Memory B cell (primary cell): ENCODE results near the gene MAD1L1.

Experiments
- ATAC-seq: fragments of 150-1000 bp; cut with Tn5 transposase; 2 replicates; pipeline ENCODE4 v1.10.0; 2021; ENCODE audit warnings: low read depth, mild to moderate bottlenecking, moderate library complexity
- DNase-seq, 2 donors: peaks; one replicate each; pipeline ENCODE4 v3.0.0; 2022; ENCODE audit warnings: low spot score in 2 of 2
- H3K27ac Mint-ChIP-seq: one replicate; pipeline ENCODE4 v1.8.0; 2022; ENCODE audit warnings: mild to moderate bottlenecking, moderate library complexity, mixed read lengths
- H3K27me3 Mint-ChIP-seq: one replicate; pipeline ENCODE4 v1.8.0; 2022; ENCODE audit warnings: mixed read lengths
- H3K36me3 Mint-ChIP-seq: one replicate; pipeline ENCODE4 v1.8.0; 2022; ENCODE audit warnings: mild to moderate bottlenecking, mixed read lengths
- H3K4me1 Mint-ChIP-seq: one replicate; pipeline ENCODE4 v1.8.0; 2022; ENCODE audit warnings: mixed read lengths
- H3K4me3 Mint-ChIP-seq: one replicate; pipeline ENCODE4 v1.8.0; 2022; ENCODE audit warnings: mild to moderate bottlenecking, moderate library complexity, mixed read lengths
- H3K9me3 Mint-ChIP-seq: one replicate; pipeline ENCODE4 v1.8.0; 2022; ENCODE audit warnings: mixed read lengths

The MAD1L1 gene

GRCh38 chr7:2023877-2024566 is 208.7 kb downstream of the MAD1L1 start:
- Mint-ChIP-seq H3K9me3 (peaks cover 20% of the 10 kb centered on the region), H3K4me1 (peaks cover 22% of the 10 kb centered on the region), H3K27me3 (no peaks in the 10 kb centered on the region), H3K4me3 (no peak overlapping the region), H3K36me3 (peaks cover 28% of the 10 kb centered on the region), H3K27ac (no peak overlapping the region)
- no peak for ATAC-seq
- DNase-seq: no peak

GRCh38 chr7:2022737-2023250 is 210.0 kb downstream of the MAD1L1 start:
- Mint-ChIP-seq H3K4me3 (no peak overlapping the region), H3K36me3 (peaks cover 21% of the 10 kb centered on the region), H3K27ac (no peak overlapping the region), H3K4me1 (peaks cover 29% of the 10 kb centered on the region), H3K9me3 (peaks cover 15% of the 10 kb centered on the region), H3K27me3 (no peaks in the 10 kb centered on the region)
- ATAC-seq: no peak
- no peak for DNase-seq

GRCh38 chr7:2022021-2022409 is 210.7 kb downstream of the MAD1L1 start:
- no peak overlapping the region for H3K4me3 Mint-ChIP-seq
- peaks cover 15% of the 10 kb centered on the region for H3K9me3 Mint-ChIP-seq
- H3K36me3 Mint-ChIP-seq: peaks cover 18% of the 10 kb centered on the region
- ATAC-seq (no peak), DNase-seq (no peak)
- H3K27ac Mint-ChIP-seq: no peak overlapping the region
- H3K4me1 Mint-ChIP-seq: peaks cover 29% of the 10 kb centered on the region
- no peaks in the 10 kb centered on the region for H3K27me3 Mint-ChIP-seq

GRCh38 chr7:2019711-2020511 is 212.8 kb downstream of the MAD1L1 start:
- H3K9me3 Mint-ChIP-seq: peaks cover 6% of the 10 kb centered on the region

GRCh38 chr7:2019461-2019710 is 213.4 kb downstream of the MAD1L1 start:
- Mint-ChIP-seq H3K9me3 (peaks cover 4% of the 10 kb centered on the region), H3K4me3 (peak overlapping the region; percentile 82), H3K36me3 (peaks cover 8% of the 10 kb centered on the region), H3K27me3 (no peaks in the 10 kb centered on the region), H3K27ac (peak overlapping the region; percentile 93), H3K4me1 (peaks cover 27% of the 10 kb centered on the region)
- ATAC-seq: no peak
- DNase-seq: no peak

More at GRCh38 chr7:2019711-2020511, 212.8 kb downstream of the MAD1L1 start:
- ATAC-seq (peak; percentile 88), DNase-seq (peak; percentile 69)
- no peaks in the 10 kb centered on the region for H3K27me3 Mint-ChIP-seq
- H3K27ac Mint-ChIP-seq: peak overlapping the region; percentile 93
- peaks cover 29% of the 10 kb centered on the region for H3K4me1 Mint-ChIP-seq
- peaks cover 11% of the 10 kb centered on the region for H3K36me3 Mint-ChIP-seq
- H3K4me3 Mint-ChIP-seq: peak overlapping the region; percentile 82

- H3K4me1 Mint-ChIP-seq: peaks cover 23% of the 10 kb centered on the region
- peak overlapping the region; percentile 93 for H3K27ac Mint-ChIP-seq
- peak; percentile 30 for ATAC-seq
- no peaks in the 10 kb centered on the region for H3K9me3 Mint-ChIP-seq
- no peak for DNase-seq
- peak overlapping the region; percentile 82 for H3K4me3 Mint-ChIP-seq
- peaks cover 4% of the 10 kb centered on the region for H3K36me3 Mint-ChIP-seq
- H3K27me3 Mint-ChIP-seq: no peaks in the 10 kb centered on the region
Observed at GRCh38 chr7:2018569-2019460, 213.9 kb downstream of the MAD1L1 start.

GRCh38 chr7:2017914-2018568 is 214.7 kb downstream of the MAD1L1 start:
- H3K4me1 Mint-ChIP-seq: peaks cover 23% of the 10 kb centered on the region
- no peaks in the 10 kb centered on the region for H3K9me3 Mint-ChIP-seq
- H3K36me3 Mint-ChIP-seq: peaks cover 9% of the 10 kb centered on the region
- H3K4me3 Mint-ChIP-seq: no peak overlapping the region
- ATAC-seq: no peak
- H3K27ac Mint-ChIP-seq: no peak overlapping the region
- DNase-seq: no peak
- H3K27me3 Mint-ChIP-seq: no peaks in the 10 kb centered on the region

- no peak overlapping the region for H3K4me3 Mint-ChIP-seq
- peaks cover 12% of the 10 kb centered on the region for H3K36me3 Mint-ChIP-seq
- H3K4me1 Mint-ChIP-seq: peaks cover 23% of the 10 kb centered on the region
- H3K27ac Mint-ChIP-seq: peak overlapping the region; percentile 26
- ATAC-seq (no peak), DNase-seq (no peak)
- no peaks in the 10 kb centered on the region for H3K9me3 Mint-ChIP-seq
- no peaks in the 10 kb centered on the region for H3K27me3 Mint-ChIP-seq
Observed at GRCh38 chr7:2017481-2017891, 215.3 kb downstream of the MAD1L1 start.

- H3K27ac Mint-ChIP-seq: peak overlapping the region; percentile 26
- H3K4me3 Mint-ChIP-seq: no peak overlapping the region
- ATAC-seq: no peak
- H3K27me3 Mint-ChIP-seq: no peaks in the 10 kb centered on the region
- H3K36me3 Mint-ChIP-seq: peaks cover 14% of the 10 kb centered on the region
- H3K4me1 Mint-ChIP-seq: peaks cover 23% of the 10 kb centered on the region
- no peaks in the 10 kb centered on the region for H3K9me3 Mint-ChIP-seq
- no peak for DNase-seq
Observed at GRCh38 chr7:2016761-2017480, 215.8 kb downstream of the MAD1L1 start.

GRCh38 chr7:2016021-2016631 is 216.6 kb downstream of the MAD1L1 start:
- DNase-seq (no peak), ATAC-seq (no peak)
- Mint-ChIP-seq H3K36me3 (peaks cover 12% of the 10 kb centered on the region), H3K4me3 (no peak overlapping the region), H3K27ac (peak overlapping the region; percentile 47), H3K27me3 (no peaks in the 10 kb centered on the region), H3K4me1 (peaks cover 20% of the 10 kb centered on the region), H3K9me3 (no peaks in the 10 kb centered on the region)

GRCh38 chr7:2015251-2015871 is 217.4 kb downstream of the MAD1L1 start:
- H3K9me3 Mint-ChIP-seq: no peaks in the 10 kb centered on the region
- H3K27ac Mint-ChIP-seq: peak overlapping the region; percentile 47
- H3K4me3 Mint-ChIP-seq: no peak overlapping the region
- H3K27me3 Mint-ChIP-seq: no peaks in the 10 kb centered on the region
- DNase-seq (no peak), ATAC-seq (no peak)
- H3K36me3 Mint-ChIP-seq: peaks cover 13% of the 10 kb centered on the region
- H3K4me1 Mint-ChIP-seq: peaks cover 15% of the 10 kb centered on the region

GRCh38 chr7:2014391-2015241 is 218.1 kb downstream of the MAD1L1 start:
- DNase-seq: no peak
- H3K27me3 Mint-ChIP-seq: no peaks in the 10 kb centered on the region
- H3K4me3 Mint-ChIP-seq: no peak overlapping the region
- H3K9me3 Mint-ChIP-seq: no peaks in the 10 kb centered on the region
- ATAC-seq: no peak
- H3K27ac Mint-ChIP-seq: no peak overlapping the region
- H3K36me3 Mint-ChIP-seq: peaks cover 13% of the 10 kb centered on the region
- H3K4me1 Mint-ChIP-seq: peaks cover 11% of the 10 kb centered on the region
